ENCODE results near the gene KATNB1. TPM values are rescaled to one million over a fixed set of nuclear protein-coding genes. Genes with fewer than 3 reads are reported as not detected.

Gene KATNB1
- total RNA-seq, 2 donors from 2014 or later = 17.0 to 26.3 TPM

DNA sequence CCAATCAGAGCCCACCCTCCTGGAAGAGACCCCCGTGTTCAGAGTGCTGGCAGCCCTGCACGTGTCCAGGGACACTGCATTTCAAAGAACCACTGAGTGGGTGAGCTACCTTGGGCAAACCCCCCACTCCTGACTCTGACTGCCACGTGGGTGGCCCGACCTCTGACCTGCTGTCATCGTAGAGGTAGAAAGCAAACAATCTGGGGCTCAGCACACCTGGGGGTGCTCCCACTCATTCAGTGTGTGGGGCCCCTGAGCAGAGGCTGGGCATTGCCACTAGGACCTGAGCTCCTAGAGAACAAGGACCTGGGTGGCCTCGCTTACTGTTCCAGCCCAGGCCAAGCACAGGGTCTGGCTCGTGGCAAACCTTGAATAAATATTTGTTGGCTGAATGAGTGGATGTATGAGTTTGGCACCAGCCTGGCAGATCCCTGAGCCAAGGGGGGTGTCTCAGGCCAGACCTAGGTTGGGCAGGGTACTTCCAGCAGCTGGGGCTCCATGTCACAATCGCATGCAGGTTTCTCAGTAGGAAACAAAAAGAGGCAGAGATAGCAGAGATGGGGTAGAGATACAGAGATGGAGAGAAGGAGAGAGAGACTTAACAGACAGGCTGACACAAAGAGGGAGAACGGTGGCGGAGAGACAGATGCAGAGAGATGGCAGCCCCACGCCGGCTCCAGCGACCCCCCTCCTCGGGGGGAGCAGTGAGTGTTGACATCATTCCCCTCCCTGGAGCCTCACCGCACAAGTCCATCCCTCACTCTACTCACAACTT is 46.4 kb upstream of the KATNB1 start:
- Histone ChIP-seq H3K36me3 (no peaks in the 10 kb centered on the region), H3K9me3 (no peaks in the 10 kb centered on the region), H3K4me3 (no peak overlapping the region), H3K27me3 (no peaks in the 10 kb centered on the region), H3K27ac (no peak overlapping the region), H3K9ac (ENCODE audit: low read depth in 2 of 2, low read length in 2 of 2) (no peak overlapping the region), H3K4me1 (no peaks in the 10 kb centered on the region)
- no peak for TF ChIP-seq CTCF (IDR thresholded peaks at IDR 0.05)
- no peak for DNase-seq
- intact Hi-C loops (cut with DNase I) = no loop called here

- intact Hi-C loops (cut with DNase I) = no loop called here
Measured at GRCh38 chr16:57689762-57690558, 45.6 kb upstream of the KATNB1 start.

DNA sequence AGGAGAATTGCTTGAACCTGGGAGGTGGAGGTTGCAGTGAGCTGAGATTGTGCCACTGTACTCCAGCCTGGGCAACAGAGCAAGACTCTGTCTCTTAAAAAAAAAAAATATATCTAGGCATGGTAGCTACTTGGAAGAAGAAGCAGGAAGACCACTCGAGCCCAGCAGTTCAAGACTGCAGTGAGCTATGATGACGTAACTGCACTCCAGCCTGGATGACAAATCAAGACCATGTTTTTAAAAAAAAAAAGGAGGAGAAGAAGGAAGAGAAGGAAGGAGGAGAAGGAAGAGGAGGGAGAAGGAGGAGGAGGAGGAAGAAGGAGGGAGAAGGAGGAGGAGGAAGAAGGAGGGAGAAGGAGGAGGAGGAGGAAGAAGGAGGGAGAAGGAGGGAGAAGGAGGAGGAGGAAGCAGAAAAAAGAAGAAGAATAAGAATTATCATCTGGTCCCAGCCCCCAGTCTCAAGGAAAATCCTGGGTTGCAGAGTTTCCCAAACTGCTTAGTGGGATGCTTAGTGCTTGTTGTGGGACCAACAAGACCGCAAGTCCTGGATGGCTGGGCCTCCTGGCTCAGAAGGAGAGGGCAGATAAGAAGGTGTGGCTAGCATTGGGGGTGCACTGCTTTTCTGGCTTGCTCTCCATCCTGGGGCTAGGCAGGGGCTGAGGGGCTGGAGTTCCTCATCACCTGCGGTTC is 44.6 kb upstream of the KATNB1 start:
- no peak for DNase-seq
- Histone ChIP-seq H3K4me3 (no peak overlapping the region), H3K9ac (ENCODE audit: low read depth in 2 of 2, low read length in 2 of 2) (no peak overlapping the region), H3K9me3 (no peaks in the 10 kb centered on the region), H3K27ac (no peak overlapping the region), H3K36me3 (no peaks in the 10 kb centered on the region), H3K4me1 (no peaks in the 10 kb centered on the region), H3K27me3 (no peaks in the 10 kb centered on the region)
- TF ChIP-seq CTCF (IDR thresholded peaks at IDR 0.05) = no peak
- intact Hi-C loops (cut with DNase I) = no loop called here

More at GRCh38 chr16:57689762-57690558, 45.6 kb upstream of the KATNB1 start:
- no peak overlapping the region for H3K4me3 ChIP-seq
- no peak for DNase-seq
- no peak overlapping the region for H3K27ac ChIP-seq
- no peak overlapping the region for H3K9ac ChIP-seq (ENCODE audit: low read depth in 2 of 2, low read length in 2 of 2)
- H3K36me3 ChIP-seq = no peaks in the 10 kb centered on the region
- no peak for TF ChIP-seq CTCF (IDR thresholded peaks at IDR 0.05)
- H3K27me3 ChIP-seq = no peaks in the 10 kb centered on the region
- H3K4me1 ChIP-seq = no peaks in the 10 kb centered on the region
- no peaks in the 10 kb centered on the region for H3K9me3 ChIP-seq

DNA sequence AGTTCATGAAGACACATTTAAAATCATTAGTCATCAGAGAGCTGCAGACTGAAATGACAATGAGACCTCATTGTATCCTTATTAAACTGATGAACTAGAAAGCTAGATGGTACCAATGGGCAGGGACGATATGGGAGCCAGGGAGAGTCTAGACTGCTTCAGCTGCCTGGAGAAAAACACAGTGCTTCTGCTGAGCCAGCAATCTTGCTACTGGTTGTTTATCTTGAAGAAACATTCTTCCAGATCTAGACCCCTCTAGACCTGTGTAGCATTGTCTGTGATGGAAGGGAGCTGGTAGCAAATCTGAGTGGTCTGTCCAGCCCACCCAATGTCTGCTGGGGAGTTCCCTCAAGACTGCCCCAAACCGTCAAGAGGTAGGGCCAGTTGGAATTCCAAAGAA is 42.9 kb upstream of the KATNB1 start:
- no peak for DNase-seq
- no peaks in the 10 kb centered on the region for H3K27me3 ChIP-seq
- H3K4me3 ChIP-seq = no peak overlapping the region
- intact Hi-C loops (cut with DNase I) = no loop called here
- no peaks in the 10 kb centered on the region for H3K9me3 ChIP-seq
- no peaks in the 10 kb centered on the region for H3K36me3 ChIP-seq
- TF ChIP-seq CTCF (IDR thresholded peaks at IDR 0.05) = no peak
- H3K4me1 ChIP-seq = no peaks in the 10 kb centered on the region
- H3K27ac ChIP-seq = no peak overlapping the region
- no peak overlapping the region for H3K9ac ChIP-seq (ENCODE audit: low read depth in 2 of 2, low read length in 2 of 2)

GRCh38 chr16:57693550-57693949 is 42.0 kb upstream of the KATNB1 start:
- no peaks in the 10 kb centered on the region for H3K27me3 ChIP-seq
- no peak overlapping the region for H3K4me3 ChIP-seq
- no peaks in the 10 kb centered on the region for H3K4me1 ChIP-seq
- intact Hi-C loops (cut with DNase I) = no loop called here
- DNase-seq = no peak
- no peak for TF ChIP-seq CTCF (IDR thresholded peaks at IDR 0.05)
- H3K9ac ChIP-seq (ENCODE audit: low read depth in 2 of 2, low read length in 2 of 2) = no peak overlapping the region
- H3K27ac ChIP-seq = no peak overlapping the region
- H3K36me3 ChIP-seq = no peaks in the 10 kb centered on the region
- no peaks in the 10 kb centered on the region for H3K9me3 ChIP-seq
